Loucy (cell line): ENCODE data around the gene RASGEF1B.

ENCODE experiments used
- H2AFZ ChIP-seq: fragments of 200-600 bp; sonication (generic); 2 replicates; pipeline ENCODE4 v1.6.0; 2016; ENCODE audit warnings: antibody characterized with exemption, mild to moderate bottlenecking, low read length, moderate library complexity
- H3F3A ChIP-seq: fragments of 200-600 bp; 2 replicates; pipeline ENCODE4 v1.6.0; 2016; ENCODE audit warnings: antibody characterized with exemption, low read depth, mild to moderate bottlenecking
- H3K27me3 ChIP-seq: fragments of 200-600 bp; sonication (generic); 2 replicates; pipeline ENCODE4 v1.6.1; 2014; ENCODE audit warnings: low read length, mild to moderate bottlenecking; ENCODE audit not compliant: insufficient read depth, poor library complexity, severe bottlenecking
- H3K36me3 ChIP-seq: fragments of 200-600 bp; sonication (generic); 2 replicates; pipeline ENCODE4 v1.6.1; 2016; ENCODE audit warnings: low read length; ENCODE audit not compliant: insufficient read depth
- H3K4me1 ChIP-seq: fragments of 200-600 bp; sonication (generic); 2 replicates; pipeline ENCODE4 v1.5.1; 2014; ENCODE audit warnings: low read length, mild to moderate bottlenecking; ENCODE audit not compliant: insufficient read depth, poor library complexity, severe bottlenecking
- H3K4me2 ChIP-seq: fragments of 200-600 bp; sonication (generic); 2 replicates; pipeline ENCODE4 v1.6.0; 2014; ENCODE audit warnings: antibody characterized with exemption, low read length, low read depth, mild to moderate bottlenecking; ENCODE audit not compliant: poor library complexity, severe bottlenecking
- H3K4me3 ChIP-seq: fragments of 200-600 bp; sonication (generic); 2 replicates; pipeline ENCODE4 v1.5.1; 2014; ENCODE audit warnings: low read length, mild to moderate bottlenecking, mixed read lengths; ENCODE audit not compliant: poor library complexity, severe bottlenecking
- H3K79me2 ChIP-seq: fragments of 200-600 bp; sonication (generic); 2 replicates; pipeline ENCODE4 v1.6.1; 2014; ENCODE audit warnings: low read length; ENCODE audit not compliant: insufficient read depth
- H3K9ac ChIP-seq: fragments of 200-600 bp; sonication (generic); 2 replicates; pipeline ENCODE4 v1.6.0; 2014; ENCODE audit warnings: mild to moderate bottlenecking, low read depth, low read length, moderate library complexity; ENCODE audit not compliant: poor library complexity, severe bottlenecking
- H3K9me2 ChIP-seq: fragments of 200-600 bp; sonication (generic); replicated peaks from 2 replicates; pipeline ENCODE4 v1.6.1; 2016; ENCODE audit warnings: low read depth, low read length, mixed read lengths
- H3K9me3 ChIP-seq: fragments of 200-600 bp; sonication (generic); 2 replicates; pipeline ENCODE4 v1.6.1; 2014; ENCODE audit warnings: mild to moderate bottlenecking, antibody characterized with exemption, low read length, low read depth; ENCODE audit not compliant: insufficient read depth
- H4K20me1 ChIP-seq: fragments of 200-600 bp; sonication (generic); 2 replicates; pipeline ENCODE4 v1.6.0; 2014; ENCODE audit warnings: antibody characterized with exemption, low read length, mild to moderate bottlenecking; ENCODE audit not compliant: insufficient read depth, poor library complexity, severe bottlenecking
- CTCF ChIP-seq: fragments of 200-600 bp; sonication (generic); conservative IDR thresholded peaks from 2 replicates; pipeline ENCODE4 v1.5.1; 2014; ENCODE audit warnings: mild to moderate bottlenecking, antibody characterized with exemption, low read length
- EZH2phosphoT487 ChIP-seq: fragments of 200-600 bp; IDR thresholded peaks from 2 replicates; pipeline ENCODE4 v1.6.1; 2018; ENCODE audit warnings: antibody characterized with exemption, mild to moderate bottlenecking, moderate library complexity, borderline replicate concordance

Gene RASGEF1B

GRCh38 chr4:81504112-81505003 is 32.7 kb upstream of the RASGEF1B start:
- Histone ChIP-seq H3K4me2 (peak overlapping the region; percentile 79), H3K4me3 (peak overlapping the region; percentile 69), H3K9ac (peak overlapping the region; percentile 81)

GRCh38 chr4:81503586-81503985 is 31.9 kb upstream of the RASGEF1B start:
- Histone ChIP-seq H3F3A (peaks cover 13% of the 10 kb centered on the region), H3K27me3 (no peaks in the 10 kb centered on the region), H3K4me1 (peaks cover 53% of the 10 kb centered on the region), H3K79me2 (no peaks in the 10 kb centered on the region), H3K9ac (no peak overlapping the region), H4K20me1 (no peaks in the 10 kb centered on the region), H3K36me3 (no peaks in the 10 kb centered on the region), H3K4me3 (no peak overlapping the region), H3K4me2 (no peak overlapping the region), H3K9me3 (no peaks in the 10 kb centered on the region), H2AFZ (no peak overlapping the region), H3K9me2 (no peaks in the 10 kb centered on the region)
- TF ChIP-seq EZH2phosphoT487 (no peak), CTCF (no peak)

More at GRCh38 chr4:81504112-81505003, 32.7 kb upstream of the RASGEF1B start:
- H2AFZ ChIP-seq = peak overlapping the region; percentile 38
- H3K79me2 ChIP-seq = no peaks in the 10 kb centered on the region
- TF ChIP-seq EZH2phosphoT487 = no peak
- TF ChIP-seq CTCF = no peak
- no peaks in the 10 kb centered on the region for H3K36me3 ChIP-seq
- no peaks in the 10 kb centered on the region for H4K20me1 ChIP-seq
- no peaks in the 10 kb centered on the region for H3K9me2 ChIP-seq
- H3K4me1 ChIP-seq = peaks cover 59% of the 10 kb centered on the region
- no peaks in the 10 kb centered on the region for H3K9me3 ChIP-seq
- no peaks in the 10 kb centered on the region for H3K27me3 ChIP-seq
- H3F3A ChIP-seq = peaks cover 13% of the 10 kb centered on the region

GRCh38 chr4:81502564-81502963 is 30.9 kb upstream of the RASGEF1B start:
- peaks cover 13% of the 10 kb centered on the region for H3F3A ChIP-seq
- H3K4me2 ChIP-seq = no peak overlapping the region
- no peaks in the 10 kb centered on the region for H3K9me3 ChIP-seq
- H3K9ac ChIP-seq = no peak overlapping the region
- TF ChIP-seq EZH2phosphoT487 = no peak
- no peak for TF ChIP-seq CTCF
- no peaks in the 10 kb centered on the region for H4K20me1 ChIP-seq
- no peaks in the 10 kb centered on the region for H3K79me2 ChIP-seq
- H3K4me3 ChIP-seq = no peak overlapping the region
- peaks cover 44% of the 10 kb centered on the region for H3K4me1 ChIP-seq
- no peaks in the 10 kb centered on the region for H3K36me3 ChIP-seq
- no peaks in the 10 kb centered on the region for H3K9me2 ChIP-seq
- no peak overlapping the region for H2AFZ ChIP-seq
- no peaks in the 10 kb centered on the region for H3K27me3 ChIP-seq
